GM12878 (cell line): ENCODE data around the gene SCP2. TPM values are rescaled to one million over a fixed set of nuclear protein-coding genes. Genes with fewer than 3 reads are reported as not detected.

Experiments
- ATAC-seq: fragments of 200-7000 bp; cut with Tn5 transposase; 3 replicates; pipeline ENCODE4 v1.9.1; 2020; ENCODE audit warnings: mild to moderate bottlenecking, moderate library complexity
- BruUV-seq: library from RNA; stranded (reverse); fragments of 400-500 nt; replicated peaks from 2 replicates; lab custom pipeline; 2021; lab: Mats Ljungman, UMichigan
- CTCF ChIA-PET: fragments of 300-600 bp; sonication (Branson Sonifier 250); formaldehyde crosslinking; extraction: SDS; loops from one replicate; lab custom pipeline; 2021; ENCODE audit warnings: inconsistent platforms; lab: Yijun Ruan, JAX
- POLR2A ChIA-PET: fragments of 350-600 bp; formaldehyde crosslinking; extraction: SDS; loops from one replicate; lab custom pipeline; 2021; ENCODE audit warnings: inconsistent platforms; lab: Charles Lee
- RAD21 ChIA-PET: fragments of 300-600 bp; sonication (Branson Sonifier 250); formaldehyde crosslinking; loops from one replicate; lab custom pipeline; 2023; ENCODE audit warnings: antibody characterized with exemption; ENCODE audit not compliant: unreplicated experiment; lab: Charles Lee
- SMC1A ChIA-PET: fragments of 300-600 bp; sonication (Branson Sonifier 250); formaldehyde crosslinking; loops from one replicate; lab custom pipeline; 2023; ENCODE audit not compliant: unreplicated experiment, uncharacterized antibody; lab: Charles Lee
- DNase-seq: peaks from one replicate; pipeline ENCODE4 v3.0.0-alpha.2; 2011; ENCODE audit warnings: low read depth, low spot score
- FAIRE-seq: peaks from 3 replicates; lab custom pipeline; 2011; peaks lifted over from hg19 to GRCh38; lab: Jason Lieb, UNC
- H2AFZ ChIP-seq: 2 replicates; pipeline ENCODE4 v1.6.0; 2011; ENCODE audit warnings: low read depth, low read length, control low read depth; ENCODE audit not compliant: control insufficient read depth
- H3K27ac ChIP-seq: 2 replicates; pipeline ENCODE4 v1.5.1; 2011; ENCODE audit warnings: control low read depth; ENCODE audit not compliant: control insufficient read depth, insufficient read depth
- H3K27me3 ChIP-seq, 2 experiments: replicated peaks in 1 of 2; 2 replicates each; pipeline versions ENCODE4 v1.6.0 to v1.6.1; 2011; ENCODE audit warnings: low read length in 1 of 2; ENCODE audit not compliant: control insufficient read depth in 2 of 2, insufficient read depth in 2 of 2
- H3K36me3 ChIP-seq, 2 experiments: 2 replicates each; pipeline ENCODE4 v1.5.1; 2011; ENCODE audit warnings: low read length in 1 of 2; ENCODE audit not compliant: control insufficient read depth in 2 of 2, insufficient read depth in 2 of 2
- H3K4me1 ChIP-seq: 2 replicates; pipeline ENCODE4 v1.6.1; 2011; ENCODE audit warnings: mild to moderate bottlenecking, low read length, moderate library complexity, mixed read lengths; ENCODE audit not compliant: control insufficient read depth, insufficient read depth
- H3K4me2 ChIP-seq: 2 replicates; pipeline ENCODE4 v1.6.0; 2011; ENCODE audit warnings: control low read depth; ENCODE audit not compliant: control insufficient read depth, insufficient read depth
- H3K4me3 ChIP-seq: fragments of 200-600 bp; sonication (generic); 2 replicates; pipeline ENCODE4 v1.5.1; 2016
- H3K79me2 ChIP-seq: 2 replicates; pipeline ENCODE4 v1.6.0; 2011; ENCODE audit warnings: low read length; ENCODE audit not compliant: control insufficient read depth, insufficient read depth
- H3K9ac ChIP-seq: 2 replicates; pipeline ENCODE4 v1.8.0; 2011; ENCODE audit warnings: low read length, control low read depth, mixed read lengths; ENCODE audit not compliant: control insufficient read depth, insufficient read depth
- H3K9me3 ChIP-seq: replicated peaks from 3 replicates; pipeline ENCODE4 v1.5.1; 2011; ENCODE audit warnings: mild to moderate bottlenecking, low read length; ENCODE audit not compliant: control insufficient read depth, insufficient read depth
- H4K20me1 ChIP-seq: 2 replicates; pipeline ENCODE4 v1.6.0; 2011; ENCODE audit not compliant: control insufficient read depth, insufficient read depth
- BHLHE40 ChIP-seq, 2 experiments: fragments of 450-650 bp in 1 of 2; IDR thresholded peaks; 2 replicates each; pipeline ENCODE4 v1.6.1; 2011 to 2017; ENCODE audit warnings: low read depth in 2 of 2, borderline replicate concordance in 1 of 2, improper control_type of control experiment in 1 of 2, low read length in 1 of 2, mild to moderate bottlenecking in 1 of 2
- HDAC6 ChIP-seq: fragments of 200-600 bp; sonication (generic); IDR thresholded peaks from one replicate; pipeline ENCODE4 v1.8.0; 2017; ENCODE audit warnings: antibody characterized with exemption; ENCODE audit not compliant: unreplicated experiment
- HDGF ChIP-seq: fragments of 450-650 bp; IDR thresholded peaks from 2 replicates; pipeline ENCODE4 v1.6.1; 2016; ENCODE audit warnings: antibody characterized with exemption
- IRF4 ChIP-seq: IDR thresholded peaks from 2 replicates; pipeline ENCODE4 v1.6.1; 2011; ENCODE audit warnings: low read depth, low read length
- KAT2A ChIP-seq: conservative IDR thresholded peaks from 2 replicates; pipeline ENCODE4 v1.6.1; 2011; ENCODE audit warnings: low read depth, low read length; ENCODE audit not compliant: control insufficient read depth
- KLF5 ChIP-seq: fragments of 450-650 bp; IDR thresholded peaks from 2 replicates; pipeline ENCODE4 v1.6.1; 2014; ENCODE audit warnings: mild to moderate bottlenecking; ENCODE audit not compliant: partially characterized antibody
- NRF1 ChIP-seq: conservative IDR thresholded peaks from 2 replicates; pipeline ENCODE4 v1.6.1; 2011; ENCODE audit warnings: mild to moderate bottlenecking, low read depth, low read length, improper control_type of control experiment
- POLR2A ChIP-seq: IDR thresholded peaks from 2 replicates; pipeline ENCODE4 v1.6.1; 2011; ENCODE audit warnings: low read depth, mild to moderate bottlenecking, low read length
- RFX5 ChIP-seq: IDR thresholded peaks from 2 replicates; pipeline ENCODE4 v1.6.1; 2011; ENCODE audit warnings: low read depth, low read length, improper control_type of control experiment
- SIN3A ChIP-seq: IDR thresholded peaks from 2 replicates; pipeline ENCODE4 v1.6.1; 2012; ENCODE audit warnings: low read depth, low read length, improper control_type of control experiment
- SIX5 ChIP-seq: IDR thresholded peaks from 2 replicates; pipeline ENCODE4 v1.6.1; 2011; ENCODE audit warnings: mild to moderate bottlenecking, low read depth, low read length, moderate library complexity; ENCODE audit not compliant: severe bottlenecking
- STAT1 ChIP-seq: fragments of 450-650 bp; conservative IDR thresholded peaks from 2 replicates; pipeline ENCODE4 v1.6.1; 2014; ENCODE audit warnings: antibody characterized with exemption, mild to moderate bottlenecking
- TCF3 ChIP-seq: IDR thresholded peaks from 2 replicates; pipeline ENCODE4 v1.6.1; 2012; ENCODE audit warnings: low read depth, mild to moderate bottlenecking, low read length, borderline replicate concordance; ENCODE audit not compliant: insufficient read depth
- WGBS: methylation state at CpG from one replicate; pipeline ENCODE4 v1.1.6; 2016; ENCODE audit warnings: low lambda C conversion rate; ENCODE audit not compliant: insufficient replicate concordance, insufficient coverage; ENCODE audit errors: missing lambda C conversion rate; 5-methylcytosine and 5-hydroxymethylcytosine counted together
- in situ Hi-C: fragments of 300-500 bp; cut with MboI; formaldehyde crosslinking; loops from 9 replicates; pipeline ENCODE4 v1.14.3; 2018; ENCODE audit warnings: mixed read lengths
- intact Hi-C: fragments of 100-400 bp; cut with micrococcal nuclease; formaldehyde crosslinking; loops from one replicate; pipeline ENCODE4 v1.14.2; 2022; ENCODE audit not compliant: unreplicated experiment
- polyA plus RNA-seq, 11 experiments: library from polyadenylated mRNA; depleted of rRNA in 4 of 11; unstranded in 6 of 11; stranded (reverse) in 5 of 11; fragments of >200 nt; fragmentation: Nextera tagmentation in 4 of 11; fragmentation: Illumina TruSeq in 1 of 11; extraction: Ambion mirVana in 4 of 11; extraction: Trizol in 1 of 11; gene quantifications; 1 replicate in 1 of 11; 2 replicates in 10 of 11; pipeline versions ENCODE4 v1.2.1 to v1.2.3, GENCODE V29; 2011 to 2016; ENCODE audit warnings: inconsistent platforms in 2 of 11, missing spikeins in 2 of 11, low read depth in 1 of 11
- total RNA-seq, 4 experiments: library from RNA; depleted of rRNA in 3 of 4; stranded (reverse); fragments of >200 nt in 3 of 4; fragmentation: Illumina TruSeq in 1 of 4; extraction: Trizol in 1 of 4; gene quantifications; 2 replicates each; pipeline versions ENCODE4 v1.2.1 to v1.2.3, GENCODE V29; 2013 to 2021

SCP2 gene
- total and polyA plus RNA-seq, 10 of the 15 experiments (the other 5 are each of a cell fraction or from before 2014, with no cell fraction given): 74.3 to 327 (median 127) TPM

DNA sequence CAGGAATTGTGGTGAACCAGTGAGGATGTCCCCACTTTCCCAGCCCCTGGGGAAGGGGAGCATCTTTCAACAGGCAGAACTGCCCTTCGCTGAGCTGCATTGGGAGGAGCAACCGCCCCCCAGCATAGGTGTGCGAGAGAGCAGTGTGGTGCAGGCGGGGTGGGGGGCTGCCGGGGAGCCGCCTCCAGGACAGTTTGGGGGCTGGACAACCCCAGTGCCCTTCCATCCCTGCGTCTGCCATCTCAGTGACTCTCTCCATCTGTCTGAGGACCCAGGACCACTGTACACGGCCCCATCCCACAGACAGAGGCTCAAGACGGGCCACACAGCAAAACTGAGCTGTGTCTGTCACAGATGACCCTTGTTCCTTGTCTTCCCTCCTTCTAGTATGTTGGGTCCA lies 149.1 kb downstream of the SCP2 start (continued):
- TF ChIP-seq KAT2A (no peak), KLF5 (no peak), IRF4 (no peak), NRF1 (no peak), HDAC6 (no peak)

DNA sequence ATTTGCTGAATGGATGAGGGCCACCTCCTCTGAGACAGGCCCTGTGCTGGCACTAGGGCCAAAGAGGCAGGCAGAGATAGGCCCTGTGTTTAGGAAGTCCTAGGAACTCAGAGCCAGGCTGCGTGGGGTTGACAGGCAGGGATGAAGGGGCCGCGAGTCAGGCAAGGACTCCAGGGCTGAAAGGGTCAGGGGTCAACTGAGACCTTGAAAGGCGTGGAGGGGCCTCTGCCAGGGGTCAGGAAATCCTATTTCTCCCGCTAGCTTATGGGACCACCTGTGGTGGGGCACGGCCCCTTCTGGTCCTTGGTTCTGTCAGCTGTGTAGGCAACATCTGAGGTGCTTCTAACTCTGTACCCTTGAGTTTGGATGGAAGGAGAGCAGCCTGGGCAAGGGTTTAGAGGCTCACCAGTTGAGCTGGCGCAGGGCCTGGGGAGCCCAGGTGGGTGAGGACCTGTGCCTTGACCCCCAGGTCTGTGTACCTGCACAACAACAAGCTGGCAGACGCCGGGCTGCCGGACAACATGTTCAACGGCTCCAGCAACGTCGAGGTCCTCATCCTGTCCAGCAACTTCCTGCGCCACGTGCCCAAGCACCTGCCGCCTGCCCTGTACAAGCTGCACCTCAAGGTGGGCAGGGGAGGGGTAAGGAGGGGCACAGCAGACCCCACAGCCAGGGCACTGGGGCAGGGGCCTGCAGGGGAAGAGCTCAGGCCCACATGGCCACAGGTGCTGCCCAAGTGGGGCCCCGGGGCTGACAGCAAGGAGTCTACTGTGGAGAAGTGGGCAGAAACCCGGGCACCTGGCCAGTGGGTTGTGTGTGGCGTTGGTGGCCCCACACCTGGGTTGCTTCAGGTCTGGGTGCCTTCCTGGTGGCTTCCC lies 149.9 kb downstream of the SCP2 start:
- ATAC-seq (no peak), DNase-seq (no peak), FAIRE-seq (no peak)
- in situ Hi-C loops: no loop called here
- H3K27ac ChIP-seq: no peak overlapping the region
- H3K4me3 ChIP-seq: no peak overlapping the region
- no peak overlapping the region for H2AFZ ChIP-seq
- no peaks in the 10 kb centered on the region for H3K27me3 ChIP-seq
- ChIA-PET POLR2A (no interaction called here), SMC1A (no interaction called here), RAD21 (no interaction called here), CTCF (interaction anchor here (0.6 kb wide), 1 partner anchor 272 kb away, joined by 3 read pairs; no protein-coding TSS in a partner anchor)
- H3K79me2 ChIP-seq: no peaks in the 10 kb centered on the region
- H3K36me3 ChIP-seq: no peaks in the 10 kb centered on the region
- no peaks in the 10 kb centered on the region for H3K4me1 ChIP-seq
- intact Hi-C loops: no loop called here
- H3K4me2 ChIP-seq: no peak overlapping the region
- BruUV-seq: no TSS peak
- H3K9ac ChIP-seq: no peak overlapping the region
- WGBS: 51% methylated on average over 19 of the region's 19 CpGs
- H3K9me3 ChIP-seq: no peaks in the 10 kb centered on the region
- H4K20me1 ChIP-seq: no peaks in the 10 kb centered on the region
- TF ChIP-seq BHLHE40 (IDR thresholded peaks at IDR 0.05; ENCODE audit: borderline replicate concordance in 1 of 2, low read depth in 2 of 2, low read length in 1 of 2): no peak
- no peak for TF ChIP-seq POLR2A
- no peak for TF ChIP-seq HDGF
- no peak for TF ChIP-seq SIX5
- TF ChIP-seq SIN3A: no peak
- no peak for TF ChIP-seq RFX5
- TF ChIP-seq STAT1: no peak
- TF ChIP-seq TCF3: no peak
